Measurements from ENCODE around the gene GAGE10.
"Not testable (repeated sequence)": the region's sequence is repeated elsewhere in the genome, so short reads cannot be mapped to it uniquely, and the experiment has no call there.

GAGE10 gene

DNA sequence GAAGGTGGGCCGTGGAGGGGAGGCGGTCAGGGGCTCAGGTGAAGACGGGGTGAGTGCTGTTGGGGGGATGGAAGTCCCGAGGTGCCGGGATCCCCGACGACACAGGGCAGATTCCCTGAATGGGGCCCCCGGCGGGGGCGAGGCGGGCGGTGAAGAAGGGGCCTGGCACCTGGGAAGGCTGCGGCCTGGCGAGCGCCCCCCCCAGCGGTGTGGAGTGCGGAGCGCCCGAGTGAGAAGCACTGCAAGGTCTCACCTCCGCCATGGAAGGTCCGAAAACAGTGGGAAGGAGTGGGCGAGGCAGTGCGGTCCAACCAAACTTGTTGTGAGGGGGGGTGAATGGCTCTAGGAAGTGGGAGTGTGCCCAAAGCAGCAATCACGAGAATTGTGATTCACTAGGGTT is 38.0 kb downstream of the GAGE10 start:
- H3K4me3 ChIP-seq (ENCODE audit: low read length); H3K9me3 ChIP-seq (ENCODE audit: control insufficient read depth, low read depth, low read length); H3K36me3 ChIP-seq (ENCODE audit: control insufficient read depth, low read depth, low read length); H3K27ac ChIP-seq (ENCODE audit: low read length); H3K9ac ChIP-seq (ENCODE audit: low read length); H3K27me3 ChIP-seq (ENCODE audit: control insufficient read depth, insufficient read depth, low read length); H3K4me1 ChIP-seq (ENCODE audit: control insufficient read depth, low read depth, low read length): not testable (repeated sequence)

DNA sequence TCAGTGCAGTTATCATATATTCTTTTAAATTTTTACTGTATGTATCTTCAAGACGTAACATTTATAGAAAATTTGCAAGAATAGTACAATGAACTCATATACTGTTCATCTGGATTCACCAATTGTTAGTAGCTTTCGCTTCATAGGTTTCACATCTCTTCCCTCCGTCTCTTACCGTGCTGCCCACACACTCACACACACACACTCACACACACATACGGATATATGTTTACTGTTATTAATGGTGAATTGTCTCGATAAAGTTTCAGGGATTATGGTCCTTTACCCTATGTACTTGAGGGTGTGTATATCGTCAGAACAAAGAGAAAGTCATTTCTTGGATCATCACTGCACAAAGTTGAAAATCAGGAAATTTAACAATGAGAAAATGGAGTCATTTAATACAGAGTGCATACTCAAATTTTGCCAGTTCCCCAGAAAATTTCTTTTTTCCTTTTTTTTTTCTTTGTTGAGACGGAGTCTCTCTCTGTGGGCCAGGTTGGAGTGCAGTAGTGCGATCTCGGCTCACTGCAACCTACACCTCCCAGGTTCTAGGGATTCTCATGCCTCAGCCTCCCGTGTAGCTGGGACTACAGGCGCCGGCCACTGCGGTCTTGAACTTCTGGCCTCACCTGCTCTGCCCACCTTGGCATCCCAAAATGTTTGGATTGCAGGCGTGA is 41.2 kb downstream of the GAGE10 start:
- H3K4me1 ChIP-seq (ENCODE audit: control insufficient read depth, low read depth, low read length); H3K36me3 ChIP-seq (ENCODE audit: control insufficient read depth, low read depth, low read length); H3K4me3 ChIP-seq (ENCODE audit: low read length); H3K9me3 ChIP-seq (ENCODE audit: control insufficient read depth, low read depth, low read length); H3K27ac ChIP-seq (ENCODE audit: low read length); H3K27me3 ChIP-seq (ENCODE audit: control insufficient read depth, insufficient read depth, low read length); H3K9ac ChIP-seq (ENCODE audit: low read length): not testable (repeated sequence)

DNA sequence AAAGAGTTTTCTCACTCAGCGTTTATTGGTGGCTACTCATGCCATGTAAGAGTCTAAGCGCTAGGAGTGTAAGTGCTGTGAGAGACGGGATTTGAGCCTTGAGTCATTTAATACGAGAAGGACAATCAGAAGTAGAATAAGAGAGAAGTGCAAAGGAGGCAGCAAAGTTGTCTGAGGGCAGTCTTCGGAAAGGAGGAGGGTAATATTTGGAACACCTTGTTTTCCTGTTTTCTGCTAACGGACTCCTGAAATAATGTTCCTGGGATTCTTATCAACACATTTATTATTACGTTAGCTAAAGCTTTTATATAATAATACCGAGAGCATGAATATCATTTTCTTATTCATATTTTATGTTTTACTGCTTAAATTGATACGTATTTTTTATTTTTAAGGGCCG is 42.0 kb downstream of the GAGE10 start:
- not testable (repeated sequence) for H3K27ac ChIP-seq (ENCODE audit: low read length); H3K4me3 ChIP-seq (ENCODE audit: low read length); H3K36me3 ChIP-seq (ENCODE audit: control insufficient read depth, low read depth, low read length); H3K9me3 ChIP-seq (ENCODE audit: control insufficient read depth, low read depth, low read length); H3K9ac ChIP-seq (ENCODE audit: low read length); H3K4me1 ChIP-seq (ENCODE audit: control insufficient read depth, low read depth, low read length); H3K27me3 ChIP-seq (ENCODE audit: control insufficient read depth, insufficient read depth, low read length)

DNA sequence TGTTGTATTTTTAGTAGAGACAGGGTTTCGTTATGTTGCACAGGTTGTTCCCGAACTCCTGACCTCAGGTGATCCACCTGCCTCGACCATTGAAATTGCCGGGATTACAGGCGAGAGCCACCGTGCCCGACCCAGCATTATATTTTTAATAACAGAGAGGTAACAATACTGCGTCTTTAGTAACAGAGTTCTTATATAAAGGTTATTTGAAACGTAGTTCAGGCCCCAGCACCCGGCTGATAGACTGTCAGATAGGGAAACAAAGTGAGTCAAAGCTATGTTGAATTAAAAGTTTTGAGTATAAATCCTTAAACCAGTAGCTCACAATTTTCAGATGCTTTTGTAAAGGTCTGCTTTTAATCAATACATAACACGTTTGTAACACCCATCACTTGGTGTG is 42.7 kb downstream of the GAGE10 start:
- not testable (repeated sequence) for H3K36me3 ChIP-seq (ENCODE audit: control insufficient read depth, low read depth, low read length); H3K27ac ChIP-seq (ENCODE audit: low read length); H3K4me3 ChIP-seq (ENCODE audit: low read length); H3K9me3 ChIP-seq (ENCODE audit: control insufficient read depth, low read depth, low read length); H3K27me3 ChIP-seq (ENCODE audit: control insufficient read depth, insufficient read depth, low read length); H3K4me1 ChIP-seq (ENCODE audit: control insufficient read depth, low read depth, low read length); H3K9ac ChIP-seq (ENCODE audit: low read length)
